HepG2 (cell line): ENCODE data around the gene PRADC1. TPM values are rescaled to one million over a fixed set of nuclear protein-coding genes. Genes with fewer than 3 reads are reported as not detected.
A peak's percentile ranks its signal among the peaks of the same experiment; 100 is the strongest.

Source experiments
- ETV5 ChIP-seq: IDR thresholded peaks from 2 replicates; pipeline ENCODE4 v1.6.1; 2018; ENCODE audit warnings: missing biosample characterization, missing genetic modification reagents, inconsistent platforms, borderline replicate concordance
- ETV6 ChIP-seq: sonication (generic); formaldehyde crosslinking; conservative IDR thresholded peaks from 2 replicates; pipeline ENCODE4 v1.4.0; 2020; ENCODE audit warnings: missing genetic modification reagents
- FOXO1 ChIP-seq: sonication (generic); formaldehyde crosslinking; IDR thresholded peaks from 2 replicates; pipeline ENCODE4 v1.4.0; 2020; ENCODE audit warnings: missing genetic modification reagents
- HES4 ChIP-seq: sonication (generic); formaldehyde crosslinking; IDR thresholded peaks from 2 replicates; pipeline ENCODE4 v1.9.0; 2021; ENCODE audit warnings: mild to moderate bottlenecking, missing genetic modification reagents, borderline replicate concordance
- HNF4G ChIP-seq, 2 experiments: sonication (generic) in 1 of 2; formaldehyde crosslinking in 1 of 2; IDR thresholded peaks; 2 replicates each; pipeline versions ENCODE4 v1.4.0 to v1.6.1; 2011 to 2020; ENCODE audit warnings: borderline replicate concordance in 2 of 2, low read depth in 2 of 2, mild to moderate bottlenecking in 2 of 2, low read length in 1 of 2, missing genetic modification reagents in 1 of 2, moderate library complexity in 1 of 2
- LBX2 ChIP-seq: sonication (generic); formaldehyde crosslinking; IDR thresholded peaks from 2 replicates; pipeline ENCODE4 v1.5.0; 2020; ENCODE audit warnings: missing genetic modification reagents, mild to moderate bottlenecking, borderline replicate concordance
- MTF1 ChIP-seq: sonication (generic); formaldehyde crosslinking; IDR thresholded peaks from 2 replicates; pipeline ENCODE4 v1.5.0; 2020; ENCODE audit warnings: missing genetic modification reagents
- MXI1 ChIP-seq: IDR thresholded peaks from 3 replicates; pipeline ENCODE4 v1.6.1; 2012; ENCODE audit warnings: low read depth, low read length, inconsistent platforms, borderline replicate concordance
- NCOA5 ChIP-seq: sonication (generic); formaldehyde crosslinking; IDR thresholded peaks from 2 replicates; pipeline ENCODE4 v1.4.0; 2020; ENCODE audit warnings: missing genetic modification reagents
- PAWR ChIP-seq: sonication (generic); formaldehyde crosslinking; IDR thresholded peaks from 2 replicates; pipeline ENCODE4 v1.4.0; 2020; ENCODE audit warnings: missing genetic modification reagents, mild to moderate bottlenecking, borderline replicate concordance
- PHB2 ChIP-seq: fragments of 450-650 bp; IDR thresholded peaks from 2 replicates; pipeline ENCODE4 v1.6.1; 2018; ENCODE audit not compliant: partially characterized antibody
- RXRA ChIP-seq: sonication (generic); formaldehyde crosslinking; IDR thresholded peaks from 2 replicates; pipeline ENCODE4 v1.5.1; 2020; ENCODE audit warnings: missing genetic modification reagents
- ZMYM4 ChIP-seq: sonication (generic); formaldehyde crosslinking; IDR thresholded peaks from 2 replicates; pipeline ENCODE4 v1.8.1; 2023; ENCODE audit warnings: mild to moderate bottlenecking, missing genetic modification reagents
- ZNF225 ChIP-seq: sonication (generic); formaldehyde crosslinking; IDR thresholded peaks from 2 replicates; pipeline ENCODE4 v1.4.0; 2020; ENCODE audit warnings: mild to moderate bottlenecking, missing genetic modification reagents
- ZNF24 ChIP-seq: fragments of 450-650 bp; IDR thresholded peaks from 2 replicates; pipeline ENCODE4 v1.6.1; 2017; ENCODE audit warnings: antibody characterized with exemption, mild to moderate bottlenecking
- ZNF30 ChIP-seq: sonication (generic); formaldehyde crosslinking; IDR thresholded peaks from 2 replicates; pipeline ENCODE4 v1.5.0; 2020; ENCODE audit warnings: mild to moderate bottlenecking, missing genetic modification reagents
- ZNF34 ChIP-seq: sonication (generic); formaldehyde crosslinking; IDR thresholded peaks from 2 replicates; pipeline ENCODE4 v1.4.0; 2020; ENCODE audit warnings: mild to moderate bottlenecking, missing genetic modification reagents, borderline replicate concordance
- ZNF354B ChIP-seq: sonication (generic); formaldehyde crosslinking; IDR thresholded peaks from 2 replicates; pipeline ENCODE4 v1.8.0; 2022; ENCODE audit warnings: mild to moderate bottlenecking, missing genetic modification reagents
- ZNF430 ChIP-seq: sonication (generic); formaldehyde crosslinking; IDR thresholded peaks from 2 replicates; pipeline ENCODE4 v1.9.0; 2021; ENCODE audit warnings: mild to moderate bottlenecking, missing genetic modification reagents
- ZNF547 ChIP-seq: sonication (generic); formaldehyde crosslinking; IDR thresholded peaks from 2 replicates; pipeline ENCODE4 v1.5.1; 2020; ENCODE audit warnings: mild to moderate bottlenecking, missing genetic modification reagents
- ZNF598 ChIP-seq: sonication (generic); formaldehyde crosslinking; IDR thresholded peaks from 2 replicates; pipeline ENCODE4 v1.5.1; 2020; ENCODE audit warnings: mild to moderate bottlenecking, missing genetic modification reagents, borderline replicate concordance
- ZNF850 ChIP-seq: sonication (generic); formaldehyde crosslinking; conservative IDR thresholded peaks from 2 replicates; pipeline ENCODE4 v1.9.0; 2021; ENCODE audit warnings: mild to moderate bottlenecking, missing genetic modification reagents
- polyA plus RNA-seq, 8 experiments: library from polyadenylated mRNA; depleted of rRNA in 3 of 8; stranded (reverse) in 7 of 8; unstranded in 1 of 8; fragments of >200 nt; fragmentation: Illumina TruSeq in 4 of 8; extraction: Trizol in 4 of 8; gene quantifications; 2 replicates each; pipeline versions ENCODE4 v1.2.1 to v1.2.3, GENCODE V29; 2011 to 2016; ENCODE audit warnings: low read depth in 4 of 8, missing spikeins in 1 of 8, mixed read lengths in 1 of 8; ENCODE audit not compliant: insufficient read depth in 1 of 8
- total RNA-seq, 5 experiments: library from RNA; depleted of rRNA; stranded (reverse); fragments of >200 nt; fragmentation: Illumina TruSeq; extraction: Trizol; gene quantifications; 2 replicates each; pipeline ENCODE4 v1.2.3, GENCODE V29; 2016; ENCODE audit warnings: low read depth in 1 of 5
- TF ChIP-seq, protein P1 (sequence below), 2 experiments: sonication (generic) in 1 of 2; formaldehyde crosslinking in 1 of 2; IDR thresholded peaks; 2 replicates each; pipeline versions ENCODE4 v1.4.0 to v1.6.1; 2018 to 2020; ENCODE audit warnings: missing genetic modification reagents in 2 of 2, borderline replicate concordance in 1 of 2, low read depth in 1 of 2, mild to moderate bottlenecking in 1 of 2, missing biosample characterization in 1 of 2
- TF ChIP-seq, protein P2 (sequence below): sonication (generic); formaldehyde crosslinking; IDR thresholded peaks from 2 replicates; pipeline ENCODE4 v1.8.1; 2023; ENCODE audit warnings: mild to moderate bottlenecking, moderate library complexity, missing genetic modification reagents
- TF ChIP-seq, protein P3 (sequence below): sonication (generic); formaldehyde crosslinking; IDR thresholded peaks from 2 replicates; pipeline ENCODE4 v1.5.0; 2020; ENCODE audit warnings: mild to moderate bottlenecking, missing genetic modification reagents, moderate library complexity

PRADC1 gene
- total and polyA plus RNA-seq, 2 of the 13 experiments (the other 11 are each of a cell fraction or from before 2014, with no cell fraction given) = 12.1 to 37.2 TPM

- TF ChIP-seq MTF1 (CRISPR knock-in tag) (no peak), HNF4G (IDR thresholded peaks at IDR 0.05; ENCODE audit: borderline replicate concordance, low read depth, low read length) (no peak), HNF4G (CRISPR knock-in tag; IDR thresholded peaks at IDR 0.05; ENCODE audit: borderline replicate concordance, low read depth) (0 out of 2 replicates have a peak, but pooled peaks have one; percentile 16), HES4 (CRISPR knock-in tag) (no peak), ZNF547 (CRISPR knock-in tag) (0 out of 2 replicates have a peak, but pooled peaks have one; percentile 23), RXRA (CRISPR knock-in tag) (no peak), ZNF34 (peak; percentile 76; the same call in 1 of the 2 replicates), ZNF30 (CRISPR knock-in tag) (0 out of 2 replicates have a peak, but pooled peaks have one; percentile 27), ETV6 (0 out of 2 replicates have a peak, but pooled peaks have one; percentile 24), MXI1 (0 out of 3 replicates have a peak, but pooled peaks have one; percentile 30), ZNF598 (CRISPR knock-in tag) (peak; percentile 75; the same call in 1 of the 2 replicates), ZNF430 (CRISPR knock-in tag) (no peak; the same call in 1 of the 2 replicates), LBX2 (CRISPR knock-in tag) (no peak), NCOA5 (CRISPR knock-in tag) (no peak), PHB2 (no peak), ETV5 (CRISPR knock-in tag) (peak; percentile 28; the same call in 1 of the 2 replicates), PAWR (no peak), ZNF850 (CRISPR knock-in tag) (no peak), ZMYM4 (CRISPR knock-in tag) (peak; percentile 72; the same call in 1 of the 2 replicates), ZNF354B (CRISPR knock-in tag) (no peak), FOXO1 (CRISPR knock-in tag) (0 out of 2 replicates have a peak, but pooled peaks have one; percentile 51), ZNF24 (no peak), ZNF225 (no peak)
- TF ChIP-seq, protein P1, sequence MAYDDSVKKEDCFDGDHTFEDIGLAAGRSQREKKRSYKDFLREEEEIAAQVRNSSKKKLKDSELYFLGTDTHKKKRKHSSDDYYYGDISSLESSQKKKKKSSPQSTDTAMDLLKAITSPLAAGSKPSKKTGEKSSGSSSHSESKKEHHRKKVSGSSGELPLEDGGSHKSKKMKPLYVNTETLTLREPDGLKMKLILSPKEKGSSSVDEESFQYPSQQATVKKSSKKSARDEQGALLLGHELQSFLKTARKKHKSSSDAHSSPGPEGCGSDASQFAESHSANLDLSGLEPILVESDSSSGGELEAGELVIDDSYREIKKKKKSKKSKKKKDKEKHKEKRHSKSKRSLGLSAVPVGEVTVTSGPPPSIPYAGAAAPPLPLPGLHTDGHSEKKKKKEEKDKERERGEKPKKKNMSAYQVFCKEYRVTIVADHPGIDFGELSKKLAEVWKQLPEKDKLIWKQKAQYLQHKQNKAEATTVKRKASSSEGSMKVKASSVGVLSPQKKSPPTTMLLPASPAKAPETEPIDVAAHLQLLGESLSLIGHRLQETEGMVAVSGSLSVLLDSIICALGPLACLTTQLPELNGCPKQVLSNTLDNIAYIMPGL (CRISPR knock-in tag; IDR thresholded peaks at IDR 0.05; ENCODE audit: borderline replicate concordance in 1 of 2, low read depth in 1 of 2) = peak; percentile 71 to 72; a peak in 3 of 4 replicates
- TF ChIP-seq, protein P2, sequence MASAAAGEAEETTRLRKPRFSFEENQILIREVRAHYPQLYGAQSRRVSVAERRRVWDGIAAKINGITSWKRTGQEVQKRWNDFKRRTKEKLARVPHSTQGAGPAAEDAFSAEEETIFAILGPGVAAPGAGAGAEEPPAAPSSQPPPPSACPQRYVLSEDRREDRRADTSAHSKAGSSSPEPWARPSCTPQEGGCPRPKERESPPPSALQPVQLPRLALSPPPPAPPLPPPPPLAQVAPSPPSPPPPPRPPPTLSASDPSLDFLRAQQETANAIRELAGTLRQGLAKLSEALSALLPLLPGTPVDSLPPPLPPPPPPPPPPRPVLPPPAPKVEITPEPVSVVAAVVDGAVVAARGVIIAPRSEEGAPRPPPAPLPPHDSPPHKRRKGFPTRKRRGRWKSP (CRISPR knock-in tag) = peak; percentile 34; the same call in 1 of the 2 replicates
- TF ChIP-seq, protein P3, sequence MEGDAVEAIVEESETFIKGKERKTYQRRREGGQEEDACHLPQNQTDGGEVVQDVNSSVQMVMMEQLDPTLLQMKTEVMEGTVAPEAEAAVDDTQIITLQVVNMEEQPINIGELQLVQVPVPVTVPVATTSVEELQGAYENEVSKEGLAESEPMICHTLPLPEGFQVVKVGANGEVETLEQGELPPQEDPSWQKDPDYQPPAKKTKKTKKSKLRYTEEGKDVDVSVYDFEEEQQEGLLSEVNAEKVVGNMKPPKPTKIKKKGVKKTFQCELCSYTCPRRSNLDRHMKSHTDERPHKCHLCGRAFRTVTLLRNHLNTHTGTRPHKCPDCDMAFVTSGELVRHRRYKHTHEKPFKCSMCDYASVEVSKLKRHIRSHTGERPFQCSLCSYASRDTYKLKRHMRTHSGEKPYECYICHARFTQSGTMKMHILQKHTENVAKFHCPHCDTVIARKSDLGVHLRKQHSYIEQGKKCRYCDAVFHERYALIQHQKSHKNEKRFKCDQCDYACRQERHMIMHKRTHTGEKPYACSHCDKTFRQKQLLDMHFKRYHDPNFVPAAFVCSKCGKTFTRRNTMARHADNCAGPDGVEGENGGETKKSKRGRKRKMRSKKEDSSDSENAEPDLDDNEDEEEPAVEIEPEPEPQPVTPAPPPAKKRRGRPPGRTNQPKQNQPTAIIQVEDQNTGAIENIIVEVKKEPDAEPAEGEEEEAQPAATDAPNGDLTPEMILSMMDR (CRISPR knock-in tag) = peak; percentile 98
Observed at GRCh38 chr2:73212448-73213176, 20.4 kb downstream of the PRADC1 start (continued).
